HG03565 (cell line): ENCODE data around the gene GUK1.

Experiments used
- ATAC-seq: cut with Tn5 transposase; IDR thresholded peaks from one replicate; pipeline ENCODE4 v1.9.1; 2021; ENCODE audit warnings: mild to moderate bottlenecking, moderate library complexity; ENCODE audit not compliant: unreplicated experiment

The GUK1 gene

DNA sequence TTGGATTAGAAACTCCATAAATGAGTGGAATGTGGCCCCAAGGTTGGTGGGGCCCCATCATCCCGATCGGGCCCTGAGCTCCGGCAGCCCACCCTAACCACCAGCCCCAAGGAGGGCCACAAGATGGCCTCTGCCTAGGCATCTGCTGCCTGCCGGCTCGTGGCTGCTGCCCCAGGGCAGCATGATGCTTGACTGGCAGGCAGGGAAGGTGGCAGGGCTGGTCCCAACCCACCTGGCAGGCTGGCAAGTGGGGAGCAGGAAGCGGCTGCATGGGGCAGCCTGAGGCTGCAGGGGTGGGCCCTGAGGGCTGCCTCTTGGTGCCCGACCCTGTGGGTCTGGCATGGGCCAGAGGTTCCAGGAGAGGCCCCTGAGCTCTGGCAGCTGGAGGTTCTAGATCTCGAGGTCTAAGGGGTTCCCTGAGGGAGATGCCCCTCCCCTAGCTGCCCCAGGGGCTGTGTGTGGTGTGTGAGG lies 8.9 kb downstream of the GUK1 start:
- no peak for ATAC-seq

GRCh38 chr1:228149406-228150119 lies 9.5 kb downstream of the GUK1 start, which contains the start of gene GJC2:
GJC2 (plus strand) TSS chr1:228149930; CDS start chr1:228157759, 7,829 bp downstream.
- no peak for ATAC-seq

DNA sequence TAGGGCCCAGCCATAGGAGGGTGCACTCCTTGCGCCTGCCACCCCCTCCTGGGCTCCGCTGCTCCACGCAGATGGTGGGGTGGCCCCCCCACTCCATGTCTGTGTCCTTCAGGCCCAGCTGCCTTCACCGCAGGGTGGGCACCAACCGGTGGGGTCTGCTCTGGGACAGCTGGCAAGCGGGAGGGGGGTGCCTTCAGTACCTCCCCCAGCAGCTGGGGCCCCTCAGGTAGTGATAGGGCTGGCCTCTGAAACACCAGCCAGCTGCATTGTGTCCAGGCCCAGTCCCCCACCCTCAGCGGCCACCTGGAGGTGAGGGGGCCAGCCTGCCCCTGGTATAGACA lies 10.0 kb downstream of the GUK1 start:
- ATAC-seq: no peak

- ATAC-seq: no peak
Measured at GRCh38 chr1:228150461-228151179, 10.5 kb downstream of the GUK1 start.

- ATAC-seq: no peak
Measured at GRCh38 chr1:228151180-228151925, 11.3 kb downstream of the GUK1 start.

GRCh38 chr1:228152097-228152917 lies 12.2 kb downstream of the GUK1 start:
- ATAC-seq: no peak

DNA sequence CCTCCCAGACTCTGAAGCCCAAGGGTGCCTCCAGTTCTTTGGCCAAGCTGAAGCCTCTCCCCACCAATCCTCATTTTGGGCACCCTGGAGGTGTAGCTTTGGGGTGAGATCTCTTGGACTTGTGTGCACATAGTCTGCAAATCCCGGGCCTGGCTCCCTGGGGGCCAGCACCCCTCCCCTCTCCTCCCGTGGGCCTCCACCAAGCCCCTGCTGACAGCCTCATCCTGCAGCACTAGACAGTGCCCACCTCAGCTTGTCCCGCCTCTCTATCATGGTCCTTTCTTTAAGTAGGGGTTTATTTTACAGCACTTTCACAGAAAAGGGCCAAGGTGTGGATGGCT lies 12.8 kb downstream of the GUK1 start:
- no peak for ATAC-seq

DNA sequence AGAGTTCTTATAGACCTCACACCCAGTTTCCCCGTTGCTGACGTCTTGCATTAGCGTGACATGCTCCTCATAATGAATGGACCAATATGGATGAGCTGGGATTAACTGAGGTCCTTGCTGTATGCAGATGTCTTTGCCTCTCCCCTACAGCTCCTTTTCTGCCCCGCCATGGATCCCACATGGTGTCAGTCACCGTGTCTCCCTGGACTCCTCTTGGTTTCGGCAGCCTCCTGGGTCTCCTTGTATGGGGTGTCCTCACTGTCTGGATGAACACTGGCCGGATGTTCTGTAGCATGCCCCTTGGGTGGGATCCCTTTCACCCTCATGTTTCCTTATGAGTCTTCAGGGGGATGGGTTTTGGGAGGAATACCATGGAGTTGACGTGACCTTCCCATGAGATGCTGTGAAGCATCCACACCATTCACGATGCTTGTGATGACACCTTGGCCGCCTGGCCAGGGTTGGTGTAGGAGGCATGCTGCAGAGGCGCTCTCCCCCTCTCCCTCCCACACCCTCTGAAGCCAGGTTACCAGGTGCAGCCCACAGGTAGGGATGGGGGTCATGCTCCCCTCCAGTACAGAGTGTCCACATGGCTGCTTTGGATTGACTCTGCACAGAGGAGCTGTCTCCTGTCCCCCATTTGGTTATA lies 14.1 kb downstream of the GUK1 start:
- ATAC-seq: no peak

GRCh38 chr1:228154670-228155571 lies 14.8 kb downstream of the GUK1 start:
- no peak for ATAC-seq

- no peak for ATAC-seq
Measured at GRCh38 chr1:228155596-228156514, 15.8 kb downstream of the GUK1 start.

DNA sequence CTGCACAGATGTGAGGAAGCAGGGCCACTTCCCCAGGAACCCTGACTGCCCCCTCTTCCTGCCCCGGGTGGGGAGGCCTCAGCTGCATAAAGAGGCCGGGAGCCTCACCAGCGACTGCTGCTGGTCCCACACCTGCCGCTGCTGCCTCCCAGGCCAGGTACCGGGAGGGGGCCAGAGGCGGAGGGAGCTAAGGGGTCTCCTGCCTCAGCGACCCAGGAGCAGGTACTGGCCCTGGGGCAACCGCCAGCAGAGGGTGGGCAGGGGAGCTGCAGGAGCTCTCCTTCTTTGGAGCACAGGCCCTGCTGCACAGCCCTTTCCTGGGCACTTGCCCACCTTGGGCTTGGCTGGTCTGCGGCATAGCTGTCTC lies 16.4 kb downstream of the GUK1 start:
- no peak for ATAC-seq

- ATAC-seq: no peak
Measured at GRCh38 chr1:228156941-228157728, 17.1 kb downstream of the GUK1 start.

- no peak for ATAC-seq
Measured at GRCh38 chr1:228157729-228158126, 17.6 kb downstream of the GUK1 start.

DNA sequence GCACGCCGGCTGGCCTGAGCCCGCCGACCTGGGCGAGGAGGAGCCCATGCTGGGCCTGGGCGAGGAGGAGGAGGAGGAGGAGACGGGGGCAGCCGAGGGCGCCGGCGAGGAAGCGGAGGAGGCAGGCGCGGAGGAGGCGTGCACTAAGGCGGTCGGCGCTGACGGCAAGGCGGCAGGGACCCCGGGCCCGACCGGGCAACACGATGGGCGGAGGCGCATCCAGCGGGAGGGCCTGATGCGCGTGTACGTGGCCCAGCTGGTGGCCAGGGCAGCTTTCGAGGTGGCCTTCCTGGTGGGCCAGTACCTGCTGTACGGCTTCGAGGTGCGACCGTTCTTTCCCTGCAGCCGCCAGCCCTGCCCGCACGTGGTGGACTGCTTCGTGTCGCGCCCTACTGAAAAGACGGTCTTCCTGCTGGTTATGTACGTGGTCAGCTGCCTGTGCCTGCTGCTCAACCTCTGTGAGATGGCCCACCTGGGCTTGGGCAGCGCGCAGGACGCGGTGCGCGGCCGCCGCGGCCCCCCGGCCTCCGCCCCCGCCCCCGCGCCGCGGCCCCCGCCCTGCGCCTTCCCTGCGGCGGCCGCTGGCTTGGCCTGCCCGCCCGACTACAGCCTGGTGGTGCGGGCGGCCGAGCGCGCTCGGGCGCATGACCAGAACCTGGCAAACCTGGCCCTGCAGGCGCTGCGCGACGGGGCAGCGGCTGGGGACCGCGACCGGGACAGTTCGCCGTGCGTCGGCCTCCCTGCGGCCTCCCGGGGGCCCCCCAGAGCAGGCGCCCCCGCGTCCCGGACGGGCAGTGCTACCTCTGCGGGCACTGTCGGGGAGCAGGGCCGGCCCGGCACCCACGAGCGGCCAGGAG lies 18.3 kb downstream of the GUK1 start:
- ATAC-seq: no peak

DNA sequence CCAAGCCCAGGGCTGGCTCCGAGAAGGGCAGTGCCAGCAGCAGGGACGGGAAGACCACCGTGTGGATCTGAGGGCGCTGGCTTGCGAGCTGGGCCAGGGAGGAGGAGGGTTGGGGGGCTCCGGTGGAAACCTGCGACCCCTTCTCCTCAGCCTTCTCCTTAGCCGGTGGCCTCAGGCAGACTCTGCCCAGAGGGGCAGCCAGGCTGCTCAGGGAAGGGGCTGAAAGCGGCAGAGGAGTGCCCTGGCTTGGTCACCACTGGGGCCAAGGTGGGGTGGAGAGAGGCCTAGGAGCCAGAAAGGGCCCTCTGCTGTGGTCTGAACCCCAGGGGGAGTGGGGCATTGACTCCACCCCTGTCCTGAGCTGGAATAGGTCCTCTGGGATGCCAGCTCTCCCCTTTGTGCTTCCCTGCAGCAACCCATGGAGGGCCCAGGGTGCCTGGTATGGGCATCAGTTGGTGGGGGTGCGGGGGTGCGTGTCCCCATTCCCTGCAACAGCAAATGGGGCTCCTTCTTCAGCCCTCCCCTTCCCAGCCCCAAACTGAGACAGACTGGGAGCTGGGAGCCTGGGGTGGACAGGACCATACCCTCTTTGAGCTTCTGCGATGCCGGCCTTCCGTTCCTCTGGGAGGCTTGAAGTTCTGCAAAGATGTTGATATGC lies 19.1 kb downstream of the GUK1 start:
- ATAC-seq: no peak

DNA sequence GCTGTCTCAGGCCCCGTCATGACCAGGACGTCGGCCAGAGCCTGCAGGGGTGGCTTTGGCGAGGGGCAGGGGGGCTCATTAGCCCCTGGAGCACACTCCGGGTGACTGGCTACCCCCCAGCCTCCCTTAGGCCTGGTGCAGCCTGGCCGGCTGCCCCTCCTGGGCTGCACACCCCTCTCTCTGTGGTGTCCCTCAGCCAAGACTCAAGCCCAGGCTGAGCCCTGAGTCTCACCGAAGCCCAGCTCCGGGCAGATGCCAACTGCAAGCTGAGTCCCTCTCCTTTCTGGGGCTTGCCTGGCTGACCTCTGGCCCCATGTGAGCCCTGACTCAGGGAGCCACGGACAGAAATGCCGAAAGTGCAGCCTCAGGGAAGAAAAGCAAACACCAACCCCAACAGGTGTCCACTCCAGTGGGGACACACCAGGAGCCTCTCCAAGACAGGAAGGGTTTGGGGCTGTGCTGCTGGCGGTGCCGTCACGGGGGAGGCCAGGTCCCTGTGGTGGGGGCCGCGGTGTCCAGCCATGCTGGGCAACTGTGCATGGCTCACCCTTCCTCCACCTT lies 20.2 kb downstream of the GUK1 start:
- no peak for ATAC-seq
